HG03139 (cell line): ENCODE data around the gene ELAVL2.

Source experiments
- ATAC-seq: cut with Tn5 transposase; IDR thresholded peaks from one replicate; pipeline ENCODE4 v1.9.1; 2021; ENCODE audit not compliant: unreplicated experiment

ELAVL2 gene

DNA sequence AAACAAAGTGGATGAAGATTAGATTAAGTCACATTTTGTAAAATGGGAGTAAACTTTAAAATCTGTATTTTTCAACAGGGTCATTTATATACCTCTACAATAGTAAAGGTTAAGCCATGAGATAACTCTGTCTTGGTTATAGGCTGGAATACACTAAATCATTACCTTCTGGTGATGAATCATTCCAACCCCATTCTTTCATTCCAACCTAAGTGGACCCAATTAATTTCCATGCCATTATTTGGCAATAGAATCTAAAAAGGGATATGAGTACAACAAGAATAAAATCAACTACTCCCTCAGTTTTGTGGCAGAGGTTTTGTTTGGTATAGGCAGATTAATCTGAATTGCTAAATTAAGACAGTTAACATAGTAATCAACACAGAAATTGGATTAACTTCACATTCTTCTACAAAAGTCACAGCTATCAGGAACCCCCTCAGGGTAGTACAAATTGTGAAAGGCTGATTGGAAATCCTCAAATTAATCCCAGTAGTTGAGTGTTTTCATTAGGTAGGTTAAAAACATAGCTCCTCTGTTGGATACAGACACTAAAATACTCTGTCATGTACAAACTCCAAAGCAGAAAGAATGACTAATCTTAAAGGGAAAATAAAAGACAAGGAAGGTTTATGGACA lies 54.2 kb downstream of the ELAVL2 start:
- no peak for ATAC-seq

DNA sequence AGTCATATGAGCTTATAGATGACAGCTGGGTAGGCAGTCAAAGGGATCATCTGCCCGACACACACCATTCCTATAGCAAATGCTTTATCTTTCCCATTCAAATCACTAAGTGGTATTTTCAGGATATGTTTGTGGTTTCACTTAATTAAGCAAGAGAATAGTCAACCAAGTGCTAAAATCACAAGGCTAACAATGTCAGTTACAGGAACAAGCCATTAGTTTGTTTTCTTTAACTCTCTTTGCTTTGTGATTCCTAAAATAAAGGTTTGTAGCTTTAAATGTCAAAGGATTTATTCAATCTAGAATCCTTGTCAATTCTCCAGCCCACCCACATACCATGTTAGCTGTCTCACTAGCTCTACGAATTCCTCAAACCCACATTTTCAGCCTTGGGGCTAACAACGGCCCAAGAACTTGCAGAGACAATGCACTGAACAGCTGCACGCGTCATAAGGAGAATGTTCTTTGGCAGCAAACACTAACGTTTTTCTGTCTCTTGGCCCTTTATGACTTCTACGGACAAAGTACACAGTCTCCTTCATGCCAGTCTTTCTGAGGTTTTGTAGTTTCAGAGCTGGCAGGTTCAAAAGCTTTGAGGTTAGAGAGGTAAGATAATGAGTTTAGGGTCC lies 56.6 kb downstream of the ELAVL2 start:
- no peak for ATAC-seq

DNA sequence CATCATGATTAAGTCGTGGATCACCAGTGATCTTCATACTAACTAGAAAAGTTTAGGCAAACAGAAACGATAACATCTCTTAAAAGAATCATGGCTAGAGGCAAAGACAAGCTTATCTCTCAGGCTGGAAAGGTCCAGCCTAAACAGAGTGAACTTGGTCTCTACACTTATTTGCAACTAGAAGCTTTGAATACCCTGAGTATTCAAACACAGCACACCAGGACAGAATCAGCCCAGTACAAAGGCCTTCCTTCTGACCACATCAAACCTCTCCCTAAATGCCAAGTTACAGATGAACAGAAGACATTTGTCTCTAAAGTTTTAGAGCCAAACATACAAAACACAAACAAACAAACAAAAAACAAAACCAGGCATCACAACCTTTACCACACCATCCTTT lies 57.2 kb downstream of the ELAVL2 start:
- no peak for ATAC-seq

DNA sequence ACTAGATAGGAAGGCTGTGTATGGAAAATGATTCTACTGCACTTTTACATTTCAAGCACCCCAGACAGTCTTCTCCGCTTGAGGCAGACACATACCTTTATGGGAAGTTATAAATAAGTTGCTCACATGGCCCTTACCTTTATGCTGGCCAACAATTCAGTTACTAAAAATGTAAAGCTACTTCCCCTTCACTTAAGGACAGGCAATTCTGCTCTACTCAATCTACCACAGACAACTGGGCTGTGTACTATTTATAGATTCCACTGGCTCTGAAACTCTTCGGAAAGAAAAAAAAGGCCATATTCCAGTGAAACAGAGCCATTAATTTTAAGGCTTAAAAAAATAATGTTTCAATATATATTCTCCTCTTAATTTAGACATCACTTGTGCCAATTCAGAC lies 59.4 kb downstream of the ELAVL2 start:
- ATAC-seq: no peak

DNA sequence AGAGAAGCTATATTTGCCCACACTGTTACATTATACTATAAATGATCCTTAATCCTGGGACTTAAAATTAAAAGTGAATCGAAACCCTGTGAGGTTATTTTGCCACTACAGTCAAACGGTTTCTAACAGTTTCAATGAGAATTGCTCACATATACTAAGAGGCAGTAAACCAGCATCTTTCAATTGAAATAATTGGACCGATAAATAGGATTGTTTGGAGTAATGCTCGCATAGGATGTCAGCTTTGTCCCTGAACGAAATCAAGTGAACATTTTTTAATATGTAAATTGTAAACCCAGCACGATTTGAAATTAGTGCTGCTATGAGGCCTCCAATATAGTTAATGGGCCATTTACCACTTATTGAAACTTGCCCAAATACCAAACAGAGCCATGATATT lies 60.5 kb downstream of the ELAVL2 start:
- ATAC-seq: no peak

DNA sequence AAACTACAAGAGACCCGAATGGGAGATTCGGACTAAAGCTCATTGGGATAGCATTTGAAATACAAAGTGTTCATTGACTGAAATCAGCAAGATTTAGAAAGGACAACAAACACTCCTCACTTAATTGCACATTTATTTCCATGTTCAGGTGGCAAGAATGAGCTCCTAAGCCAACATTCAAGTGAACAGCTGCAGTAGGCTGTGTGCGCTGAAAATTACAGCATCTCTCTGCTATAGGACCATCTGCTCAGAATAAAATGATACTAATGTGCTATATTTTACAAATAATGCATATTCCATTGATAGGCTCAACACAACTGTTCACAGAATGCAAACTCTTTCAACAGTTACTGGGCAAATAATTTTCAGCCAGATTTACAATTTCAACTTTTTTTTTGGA lies 61.8 kb downstream of the ELAVL2 start:
- ATAC-seq: no peak

DNA sequence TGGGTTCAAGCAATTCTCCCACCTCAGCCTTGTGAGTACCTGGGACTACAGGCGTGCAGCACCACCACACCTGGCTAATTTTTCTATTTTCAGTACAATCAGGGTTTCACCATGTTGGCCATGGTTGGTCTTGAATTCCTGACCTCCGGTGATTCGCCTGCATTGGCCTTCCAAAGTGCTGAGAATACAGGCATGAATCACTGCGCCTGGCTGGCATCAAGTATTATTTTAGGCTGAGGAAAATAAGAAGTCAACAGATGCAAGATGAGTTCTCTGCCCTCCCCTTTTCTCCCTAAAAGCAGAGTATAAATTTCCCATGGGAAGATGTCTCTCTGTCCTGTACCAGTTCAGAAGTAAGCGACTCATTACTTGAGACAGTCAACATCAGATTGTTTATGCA lies 71.5 kb downstream of the ELAVL2 start:
- no peak for ATAC-seq

DNA sequence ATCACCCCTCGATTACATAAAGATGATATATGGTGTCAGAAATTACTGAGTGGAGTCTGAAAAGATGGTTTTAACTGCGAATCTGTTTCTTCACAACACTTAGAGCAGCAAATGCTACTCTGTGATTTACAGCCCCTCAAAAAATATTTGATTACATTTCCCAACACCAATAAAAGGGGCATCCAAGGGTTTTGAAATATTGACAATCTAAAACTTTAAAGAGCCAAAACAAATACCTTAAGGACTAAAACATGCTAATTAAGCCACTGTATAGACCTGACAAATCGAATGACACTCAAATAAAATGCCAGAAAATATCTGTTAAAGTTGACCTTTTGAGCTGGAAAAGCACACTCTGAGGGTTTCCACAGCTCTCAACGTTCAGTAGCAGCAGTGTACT lies 73.2 kb downstream of the ELAVL2 start:
- no peak for ATAC-seq

DNA sequence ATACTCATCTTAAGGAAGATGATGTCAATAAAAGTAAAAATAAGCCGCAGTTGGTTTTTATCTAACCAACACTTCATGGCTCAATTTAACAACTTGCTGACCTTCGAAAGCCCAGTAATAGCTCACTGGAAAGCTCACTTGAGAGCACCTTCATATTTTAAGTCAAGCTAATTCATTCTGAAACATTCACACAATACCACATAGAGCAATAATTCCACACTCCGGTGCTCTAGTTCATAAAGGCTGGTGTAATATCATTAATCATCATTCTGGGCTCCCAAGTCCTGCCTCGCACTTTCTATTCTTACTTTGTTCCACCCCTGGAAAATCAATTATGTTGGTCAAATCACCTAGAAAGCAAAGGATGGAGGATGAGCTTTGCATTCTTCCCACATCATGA lies 74.4 kb downstream of the ELAVL2 start:
- ATAC-seq: no peak

DNA sequence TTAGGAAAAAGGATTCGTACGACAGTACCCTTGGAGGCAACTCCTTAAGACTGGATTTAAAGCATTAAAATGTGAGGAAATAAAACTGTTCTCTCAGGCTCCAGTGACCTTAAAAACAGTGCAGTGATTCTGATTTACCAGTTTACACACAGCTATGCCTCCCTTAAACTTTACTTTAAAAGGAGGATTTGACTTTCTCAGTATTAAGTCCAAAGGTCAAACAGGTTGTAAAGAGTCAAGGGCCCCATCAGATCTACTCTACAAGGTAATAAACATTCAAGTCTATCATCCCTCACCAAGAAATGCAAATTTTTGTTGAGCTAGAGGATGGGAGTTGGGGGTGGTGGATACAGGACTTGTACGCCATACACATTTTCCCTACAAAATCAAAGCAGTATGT lies 75.2 kb downstream of the ELAVL2 start:
- no peak for ATAC-seq

DNA sequence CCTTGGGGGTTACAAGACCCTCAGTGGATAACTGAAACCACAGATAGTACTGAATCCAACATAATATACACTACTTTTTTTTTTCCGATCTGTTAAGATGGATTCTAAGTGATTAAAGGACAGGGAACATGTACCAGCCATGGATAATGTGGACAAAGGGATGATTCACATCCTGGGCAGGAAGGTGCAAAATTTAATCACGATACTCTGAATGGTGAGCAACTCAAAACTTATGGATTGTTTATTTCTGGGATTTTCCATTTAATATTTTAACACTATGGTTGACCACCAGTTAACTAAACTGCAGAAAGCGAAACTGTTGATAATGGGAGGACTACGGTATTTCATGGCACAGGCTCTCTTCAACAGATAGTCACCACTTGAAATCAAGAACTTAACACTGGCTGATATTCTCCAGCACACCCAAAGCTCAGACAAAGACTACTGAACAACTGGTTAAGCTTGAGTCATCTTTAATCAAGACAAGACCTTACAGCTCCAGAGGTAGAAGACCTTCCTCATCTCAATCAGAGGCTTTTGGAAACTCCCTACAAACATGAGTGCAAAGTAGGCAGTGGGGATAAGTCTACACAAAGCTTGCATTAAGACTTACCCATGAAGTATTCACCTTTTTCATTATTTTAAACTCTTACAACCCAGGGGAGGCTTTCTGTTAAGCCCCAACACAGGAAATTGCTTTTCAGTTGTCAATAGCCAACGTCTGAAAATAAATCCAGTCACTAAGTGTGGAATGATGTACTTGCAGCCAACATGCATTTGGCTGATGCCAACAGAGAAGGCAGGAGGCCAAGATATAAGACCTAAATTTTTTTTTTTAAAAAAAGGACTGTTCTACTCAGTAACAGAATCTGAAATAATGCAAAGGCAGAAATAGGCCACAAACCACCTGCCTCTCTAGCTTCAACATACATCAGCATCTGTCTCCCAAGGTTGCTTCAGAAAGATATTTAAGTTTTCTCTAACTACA lies 78.7 kb downstream of the ELAVL2 start:
- ATAC-seq: no peak

DNA sequence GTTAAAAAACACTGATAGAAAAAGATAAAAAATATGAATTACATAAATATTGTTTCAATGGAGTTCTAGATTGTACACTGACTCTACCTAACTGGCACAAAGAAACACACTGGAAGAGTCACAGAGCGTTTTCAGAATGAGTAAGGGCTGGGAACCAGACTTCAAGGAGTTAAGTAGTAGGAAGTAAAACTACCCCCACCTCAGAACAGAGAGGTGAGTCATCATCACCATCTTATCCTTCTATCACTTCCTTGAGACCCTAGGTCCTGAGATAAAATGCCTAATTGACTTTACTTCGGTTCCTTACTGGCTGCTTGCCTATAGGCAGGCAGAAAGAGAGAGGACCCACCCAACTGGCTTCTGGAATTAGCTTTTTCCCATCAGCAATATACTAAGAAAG lies 79.7 kb downstream of the ELAVL2 start:
- ATAC-seq: no peak

DNA sequence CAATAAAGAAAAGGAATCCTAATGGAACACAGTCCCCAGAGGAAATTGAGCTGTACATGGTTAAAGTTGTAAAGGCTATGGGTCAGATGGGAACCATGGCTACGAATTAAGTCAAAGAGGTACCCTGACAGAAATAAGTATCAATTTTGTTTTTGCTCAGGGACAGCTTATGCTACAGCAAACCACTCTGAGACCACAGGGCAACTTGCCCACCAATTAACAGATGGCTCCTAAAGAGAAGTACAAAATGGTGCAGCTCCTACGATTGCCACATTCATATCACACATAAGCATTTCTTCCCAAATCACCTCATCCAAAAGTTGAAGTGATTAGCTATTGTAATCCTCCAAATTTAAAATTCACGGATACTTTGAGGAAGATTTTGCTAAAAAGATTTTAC lies 83.0 kb downstream of the ELAVL2 start:
- no peak for ATAC-seq

DNA sequence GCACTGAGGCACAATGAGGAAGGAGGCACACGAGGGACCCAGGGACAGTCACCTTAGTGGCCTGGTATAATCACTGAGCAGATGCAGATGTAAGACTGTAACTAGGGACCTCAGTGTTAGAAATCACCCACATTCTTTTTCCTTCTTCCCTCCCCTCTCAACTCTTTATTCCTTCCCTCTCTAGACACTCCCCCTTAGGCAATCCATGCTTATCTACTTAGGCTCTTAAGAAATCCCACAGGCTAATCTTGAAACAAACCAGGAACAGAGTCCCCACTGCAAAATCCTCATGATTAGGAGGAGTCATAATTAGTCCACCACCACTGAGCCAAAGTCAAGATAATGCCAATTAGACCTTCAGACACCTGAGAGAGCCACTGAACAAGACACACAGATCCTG lies 84.7 kb downstream of the ELAVL2 start:
- ATAC-seq: no peak

DNA sequence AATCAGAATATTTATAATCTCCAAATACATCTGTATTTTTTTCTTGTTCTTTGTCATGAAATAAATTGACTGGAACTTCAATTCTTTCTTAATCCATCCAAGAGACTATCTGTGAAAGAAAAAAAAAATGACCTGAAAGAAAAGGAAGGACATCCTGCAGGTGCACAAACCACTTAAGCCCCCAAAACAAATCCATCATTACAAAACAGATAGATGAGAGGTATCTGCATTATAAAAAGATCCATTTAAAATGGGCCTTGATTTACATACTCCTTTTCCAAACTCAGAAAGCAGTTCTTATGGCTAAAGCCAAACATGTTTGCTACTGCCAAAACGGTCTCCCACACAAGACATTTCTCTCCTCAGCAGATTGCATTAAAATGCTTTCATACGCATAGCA lies 85.5 kb downstream of the ELAVL2 start:
- ATAC-seq: no peak

DNA sequence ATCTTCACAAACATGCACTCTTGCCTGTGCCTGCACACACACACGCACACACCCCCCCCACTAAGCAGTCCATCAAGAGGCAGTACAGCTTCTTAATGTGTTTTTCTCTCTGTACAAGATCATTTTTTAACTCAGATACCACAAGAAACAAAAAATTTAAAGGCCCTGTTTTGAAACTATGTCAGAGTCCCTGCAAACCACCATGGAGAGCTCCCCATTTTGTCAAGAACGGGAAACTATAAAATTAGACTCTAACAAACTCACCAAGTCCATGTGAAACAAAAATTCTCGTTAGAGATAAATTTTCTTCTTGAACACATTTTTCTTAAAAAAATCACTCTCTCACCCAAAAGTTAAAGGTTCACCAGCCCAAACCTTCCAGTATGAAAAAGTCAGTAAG lies 86.3 kb downstream of the ELAVL2 start:
- ATAC-seq: no peak

DNA sequence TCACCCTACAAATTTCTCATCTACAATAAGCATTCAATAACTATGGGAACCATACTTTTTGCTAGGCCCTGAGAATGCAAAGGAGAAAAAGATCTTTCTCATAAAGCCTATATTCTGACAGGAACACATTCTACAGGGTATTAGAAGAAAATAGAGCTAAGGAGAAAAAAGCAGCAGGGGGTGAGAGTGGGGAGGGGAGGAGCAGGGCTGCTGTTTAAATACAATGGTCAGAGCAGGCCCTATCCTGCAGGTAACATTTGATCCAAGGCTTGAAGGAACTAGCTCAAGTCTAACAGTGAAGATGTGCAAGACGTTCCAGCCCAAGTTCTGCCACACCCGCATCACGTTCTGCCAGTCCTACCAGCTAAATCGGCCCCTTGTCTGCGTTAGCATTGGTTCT lies 89.7 kb downstream of the ELAVL2 start:
- ATAC-seq: no peak

DNA sequence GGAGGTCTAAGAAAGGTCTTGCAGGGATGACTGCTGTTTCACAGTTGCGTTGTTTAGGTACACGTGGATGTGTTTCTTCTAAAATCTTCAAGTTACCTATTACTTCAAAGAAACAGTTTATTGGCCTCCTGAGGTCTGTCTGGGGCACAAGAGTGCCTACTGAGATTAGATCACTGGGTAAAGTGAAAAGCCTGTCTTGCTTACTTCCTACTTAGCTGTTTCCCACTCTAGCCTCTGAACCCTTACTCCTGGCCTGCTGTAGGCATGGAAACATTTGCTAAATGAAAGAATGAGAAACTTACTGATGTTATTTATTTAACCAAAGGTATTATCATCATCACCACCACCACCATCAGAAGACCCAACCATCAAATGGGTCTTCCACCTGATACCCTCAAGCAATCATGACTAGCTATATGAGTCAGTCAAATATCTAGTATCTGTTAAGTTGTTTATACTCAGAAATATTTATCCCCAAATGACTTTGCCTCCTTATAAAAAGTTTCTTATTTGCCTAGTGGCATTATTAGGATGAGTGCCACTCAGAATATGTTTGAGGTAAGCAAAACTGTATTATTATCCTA lies 92.5 kb downstream of the ELAVL2 start:
- ATAC-seq: no peak

DNA sequence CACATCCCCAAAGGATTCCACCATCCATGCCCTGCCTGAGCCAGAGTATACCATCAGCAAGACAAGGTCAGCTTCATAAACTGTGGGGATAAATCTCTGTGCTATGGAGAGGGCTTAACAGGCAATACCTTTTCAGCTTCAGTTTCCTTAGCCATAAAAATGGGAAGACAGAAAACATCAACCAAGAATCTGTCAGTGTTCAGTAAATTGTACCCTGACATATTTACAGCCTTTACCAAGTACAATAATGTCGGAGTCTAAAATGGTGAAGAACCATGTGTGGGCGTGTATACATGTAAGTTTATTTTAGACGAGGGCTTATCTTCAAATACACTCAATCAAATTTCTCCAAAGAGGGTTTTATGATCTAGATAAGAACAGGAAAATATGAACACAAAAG lies 94.7 kb downstream of the ELAVL2 start:
- ATAC-seq: no peak

DNA sequence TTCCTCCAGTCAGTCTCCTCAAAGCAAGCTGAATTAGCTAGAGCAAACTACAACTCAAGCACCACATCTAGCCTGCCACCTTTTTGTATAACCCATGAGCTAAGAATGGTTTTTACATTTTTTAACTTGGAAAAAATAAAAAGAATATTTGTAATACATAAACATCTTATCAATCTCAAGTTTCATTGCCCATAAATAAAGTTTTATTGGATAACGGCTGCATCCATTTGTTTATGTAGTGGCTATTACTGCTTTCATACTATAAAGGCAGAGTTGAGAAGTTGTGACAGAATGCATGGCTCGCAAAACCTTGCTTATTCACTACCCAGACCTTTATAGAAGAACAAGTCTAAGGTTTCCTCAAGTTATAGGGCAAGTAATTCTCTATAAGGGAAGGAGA lies 95.7 kb downstream of the ELAVL2 start:
- no peak for ATAC-seq

DNA sequence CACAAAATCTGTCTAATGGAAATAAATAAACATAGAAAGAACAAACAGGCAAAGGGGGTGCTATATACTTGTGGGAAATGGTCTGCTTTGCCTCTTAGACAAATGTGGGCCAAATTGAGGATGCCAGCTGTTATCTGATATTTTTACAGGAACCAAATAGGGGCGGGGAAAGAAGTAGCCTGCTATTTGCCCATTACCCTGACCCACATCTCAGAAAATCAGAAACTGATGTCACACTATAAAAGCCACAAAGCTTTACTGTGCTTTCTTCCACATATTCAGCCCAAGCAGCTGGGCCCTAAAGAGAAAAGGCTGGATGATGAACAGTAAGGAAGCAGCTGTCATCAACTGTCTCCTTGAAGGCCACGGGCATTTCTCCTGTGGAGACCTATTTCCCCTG lies 97.3 kb downstream of the ELAVL2 start:
- ATAC-seq: no peak
